ENCODE measurements around the gene SPACA4. TPM values are rescaled to one million over a fixed set of nuclear protein-coding genes. Genes with fewer than 3 reads are reported as not detected.
A peak's percentile ranks its signal among the peaks of the same experiment; 100 is the strongest.

SPACA4 gene
- total RNA-seq, 1 donor from 2014 or later = not detected

GRCh38 chr19:48637449-48637947 is 31.0 kb downstream of the SPACA4 start:
- TF ChIP-seq CTCF (IDR thresholded peaks at IDR 0.05) = no peak
- TF ChIP-seq EZH2phosphoT487 (IDR thresholded peaks at IDR 0.05) = no peak
- TF ChIP-seq EZH2 (IDR thresholded peaks at IDR 0.05) = no peak
- Histone ChIP-seq H3K27me3 (no peaks in the 10 kb centered on the region), H3K4me2 (peak overlapping the region; percentile 98), H3K9me3 (ENCODE audit: low read depth) (no peaks in the 10 kb centered on the region), H3K9ac (no peak overlapping the region), H3K27ac (peak overlapping the region; percentile 76), H4K20me1 (ENCODE audit: low read depth) (peaks cover 21% of the 10 kb centered on the region), H3K4me1 (peaks cover 17% of the 10 kb centered on the region), H3F3A (ENCODE audit: low read depth) (peaks cover 47% of the 10 kb centered on the region), H3K36me3 (no peaks in the 10 kb centered on the region), H2AFZ (replicated peaks) (no peak overlapping the region), H3K4me3 (peak overlapping the region; percentile 87), H3K79me2 (ENCODE audit: low read depth) (peaks cover 10% of the 10 kb centered on the region)
- H3K4me1 Mint-ChIP-seq = peaks cover 49% of the 10 kb centered on the region
- peaks cover 6% of the 10 kb centered on the region for H3K27me3 Mint-ChIP-seq (ENCODE audit: insufficient read depth, low read depth)
- no peaks in the 10 kb centered on the region for H3K9me3 Mint-ChIP-seq
- H3K36me3 Mint-ChIP-seq = peaks cover 9% of the 10 kb centered on the region
- peak overlapping the region; percentile 90 for H3K4me3 Mint-ChIP-seq
- peak; percentile 99 for DNase-seq (ENCODE audit: low spot score)
- H3K27ac Mint-ChIP-seq = peak overlapping the region; percentile 97

- Histone ChIP-seq H4K20me1 (ENCODE audit: low read depth) (peaks cover 16% of the 10 kb centered on the region), H3K27me3 (no peaks in the 10 kb centered on the region), H3K9me3 (ENCODE audit: low read depth) (no peaks in the 10 kb centered on the region), H2AFZ (replicated peaks) (no peak overlapping the region), H3K79me2 (ENCODE audit: low read depth) (peaks cover 10% of the 10 kb centered on the region), H3K4me2 (peak overlapping the region; percentile 66), H3K36me3 (no peaks in the 10 kb centered on the region), H3K4me1 (peaks cover 17% of the 10 kb centered on the region), H3K27ac (peak overlapping the region; percentile 76), H3F3A (ENCODE audit: low read depth) (peaks cover 51% of the 10 kb centered on the region), H3K9ac (no peak overlapping the region), H3K4me3 (peak overlapping the region; percentile 29)
- Mint-ChIP-seq H3K36me3 (peaks cover 10% of the 10 kb centered on the region), H3K9me3 (no peaks in the 10 kb centered on the region), H3K27me3 (ENCODE audit: insufficient read depth, low read depth) (peaks cover 9% of the 10 kb centered on the region), H3K4me1 (peaks cover 46% of the 10 kb centered on the region), H3K27ac (peak overlapping the region; percentile 97), H3K4me3 (peak overlapping the region; percentile 90)
- TF ChIP-seq EZH2phosphoT487 (IDR thresholded peaks at IDR 0.05) (no peak), CTCF (IDR thresholded peaks at IDR 0.05) (peak; percentile 39)
- peak; percentile 94 for DNase-seq (ENCODE audit: low spot score)
Observed at GRCh38 chr19:48637948-48638830, 31.6 kb downstream of the SPACA4 start.

- Histone ChIP-seq H3K27me3 (no peaks in the 10 kb centered on the region), H3F3A (ENCODE audit: low read depth) (peaks cover 51% of the 10 kb centered on the region), H4K20me1 (ENCODE audit: low read depth) (peaks cover 8% of the 10 kb centered on the region), H3K4me2 (peak overlapping the region; percentile 66), H3K4me3 (no peak overlapping the region), H3K4me1 (peaks cover 16% of the 10 kb centered on the region), H2AFZ (replicated peaks) (no peak overlapping the region), H3K9me3 (ENCODE audit: low read depth) (no peaks in the 10 kb centered on the region), H3K79me2 (ENCODE audit: low read depth) (peaks cover 17% of the 10 kb centered on the region), H3K27ac (no peak overlapping the region), H3K36me3 (no peaks in the 10 kb centered on the region), H3K9ac (no peak overlapping the region)
- Mint-ChIP-seq H3K4me3 (peak overlapping the region; percentile 90), H3K36me3 (peaks cover 10% of the 10 kb centered on the region), H3K4me1 (peaks cover 39% of the 10 kb centered on the region), H3K9me3 (no peaks in the 10 kb centered on the region), H3K27ac (peak overlapping the region; percentile 75), H3K27me3 (ENCODE audit: insufficient read depth, low read depth) (peaks cover 9% of the 10 kb centered on the region)
- TF ChIP-seq CTCF (IDR thresholded peaks at IDR 0.05) (no peak), EZH2 (IDR thresholded peaks at IDR 0.05) (no peak), EZH2phosphoT487 (IDR thresholded peaks at IDR 0.05) (no peak)
- DNase-seq (ENCODE audit: low spot score) = no peak
Observed at GRCh38 chr19:48638831-48639381, 32.4 kb downstream of the SPACA4 start.

Data from neural progenitor cell (in vitro differentiated cells).